ENCODE data around the gene AP4S1.

The AP4S1 gene

GRCh38 chr14:31133133-31133532 lies 107.7 kb downstream of the AP4S1 start (continued):
- TF ChIP-seq PBX3 (CRISPR knock-in tag; IDR thresholded peaks at IDR 0.05): no peak

- Histone ChIP-seq H3K36me3 (ENCODE audit: control insufficient read depth in 2 of 2, insufficient read depth in 1 of 2, low read length in 2 of 2) (peaks cover 61 to 81% of the 10 kb centered on the region in 2 experiments), H3K4me1 (ENCODE audit: control insufficient read depth, insufficient read depth, low read length) (no peaks in the 10 kb centered on the region), H3K4me3 (ENCODE audit: low read depth, low read length) (no peak overlapping the region), H3K9me3 (ENCODE audit: control insufficient read depth, insufficient read depth, low read depth, low read length) (no peaks in the 10 kb centered on the region), H3K27ac (ENCODE audit: extremely low read depth, low read depth, low read length) (no peak overlapping the region)
- ChIA-PET CTCF (no interaction called here), POLR2A (no interaction called here)
- TF ChIP-seq ZNF785 (tag by site-specific recombination; IDR thresholded peaks at IDR 0.05): no peak
- peak; percentile 65 for TF ChIP-seq KLF1 (tag by site-specific recombination; IDR thresholded peaks at IDR 0.05)
- TF ChIP-seq, protein P1, sequence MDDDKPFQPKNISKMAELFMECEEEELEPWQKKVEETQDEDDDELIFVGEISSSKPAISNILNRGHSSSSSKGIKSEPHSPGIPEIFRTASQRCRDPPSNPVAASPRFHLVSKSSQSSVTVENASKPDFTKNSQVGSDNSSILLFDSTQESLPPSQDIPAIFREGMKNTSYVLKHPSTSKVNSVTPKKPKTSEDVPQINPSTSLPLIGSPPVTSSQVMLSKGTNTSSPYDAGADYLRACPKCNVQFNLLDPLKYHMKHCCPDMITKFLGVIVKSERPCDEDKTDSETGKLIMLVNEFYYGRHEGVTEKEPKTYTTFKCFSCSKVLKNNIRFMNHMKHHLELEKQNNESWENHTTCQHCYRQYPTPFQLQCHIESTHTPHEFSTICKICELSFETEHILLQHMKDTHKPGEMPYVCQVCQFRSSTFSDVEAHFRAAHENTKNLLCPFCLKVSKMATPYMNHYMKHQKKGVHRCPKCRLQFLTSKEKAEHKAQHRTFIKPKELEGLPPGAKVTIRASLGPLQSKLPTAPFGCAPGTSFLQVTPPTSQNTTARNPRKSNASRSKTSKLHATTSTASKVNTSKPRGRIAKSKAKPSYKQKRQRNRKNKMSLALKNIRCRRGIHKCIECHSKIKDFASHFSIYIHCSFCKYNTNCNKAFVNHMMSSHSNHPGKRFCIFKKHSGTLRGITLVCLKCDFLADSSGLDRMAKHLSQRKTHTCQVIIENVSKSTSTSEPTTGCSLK (tag by site-specific recombination; IDR thresholded peaks at IDR 0.05): no peak
- no peak for TF ChIP-seq ZBTB21 (tag by site-specific recombination; IDR thresholded peaks at IDR 0.05)
Observed at GRCh38 chr14:31137214-31137889, 111.9 kb downstream of the AP4S1 start.

DNA sequence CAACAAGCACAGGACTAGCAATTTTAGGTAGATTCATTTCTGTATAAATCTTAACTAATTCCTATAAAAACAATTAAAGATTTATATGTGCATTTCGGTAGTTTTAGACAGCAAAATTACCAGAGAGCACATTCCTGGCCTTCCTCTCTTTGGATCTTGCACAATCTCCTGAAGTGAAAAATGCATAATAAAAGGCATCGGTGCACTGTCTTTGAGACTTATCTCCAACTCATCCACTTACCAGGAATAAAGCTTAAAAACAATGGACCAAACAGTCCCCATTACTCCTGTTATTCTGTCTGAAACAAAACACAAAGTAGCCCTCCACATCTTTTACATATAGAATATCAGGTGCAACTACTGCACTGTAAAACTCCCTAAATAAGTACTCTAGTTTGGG lies 112.9 kb downstream of the AP4S1 start:
- POLR2A ChIA-PET: no interaction called here
- CTCF ChIA-PET: no interaction called here
- no peak overlapping the region for H3K27ac ChIP-seq (ENCODE audit: extremely low read depth, low read depth, low read length)
- no peak overlapping the region for H3K4me3 ChIP-seq (ENCODE audit: low read depth, low read length)
- TF ChIP-seq ZNF660 (tag by site-specific recombination; IDR thresholded peaks at IDR 0.05): no peak
- no peak for TF ChIP-seq ZNF791 (tag by site-specific recombination; IDR thresholded peaks at IDR 0.05)
- no peak for TF ChIP-seq ZNF391 (tag by site-specific recombination; IDR thresholded peaks at IDR 0.05; ENCODE audit: borderline replicate concordance, low read depth)
- TF ChIP-seq, protein P2, sequence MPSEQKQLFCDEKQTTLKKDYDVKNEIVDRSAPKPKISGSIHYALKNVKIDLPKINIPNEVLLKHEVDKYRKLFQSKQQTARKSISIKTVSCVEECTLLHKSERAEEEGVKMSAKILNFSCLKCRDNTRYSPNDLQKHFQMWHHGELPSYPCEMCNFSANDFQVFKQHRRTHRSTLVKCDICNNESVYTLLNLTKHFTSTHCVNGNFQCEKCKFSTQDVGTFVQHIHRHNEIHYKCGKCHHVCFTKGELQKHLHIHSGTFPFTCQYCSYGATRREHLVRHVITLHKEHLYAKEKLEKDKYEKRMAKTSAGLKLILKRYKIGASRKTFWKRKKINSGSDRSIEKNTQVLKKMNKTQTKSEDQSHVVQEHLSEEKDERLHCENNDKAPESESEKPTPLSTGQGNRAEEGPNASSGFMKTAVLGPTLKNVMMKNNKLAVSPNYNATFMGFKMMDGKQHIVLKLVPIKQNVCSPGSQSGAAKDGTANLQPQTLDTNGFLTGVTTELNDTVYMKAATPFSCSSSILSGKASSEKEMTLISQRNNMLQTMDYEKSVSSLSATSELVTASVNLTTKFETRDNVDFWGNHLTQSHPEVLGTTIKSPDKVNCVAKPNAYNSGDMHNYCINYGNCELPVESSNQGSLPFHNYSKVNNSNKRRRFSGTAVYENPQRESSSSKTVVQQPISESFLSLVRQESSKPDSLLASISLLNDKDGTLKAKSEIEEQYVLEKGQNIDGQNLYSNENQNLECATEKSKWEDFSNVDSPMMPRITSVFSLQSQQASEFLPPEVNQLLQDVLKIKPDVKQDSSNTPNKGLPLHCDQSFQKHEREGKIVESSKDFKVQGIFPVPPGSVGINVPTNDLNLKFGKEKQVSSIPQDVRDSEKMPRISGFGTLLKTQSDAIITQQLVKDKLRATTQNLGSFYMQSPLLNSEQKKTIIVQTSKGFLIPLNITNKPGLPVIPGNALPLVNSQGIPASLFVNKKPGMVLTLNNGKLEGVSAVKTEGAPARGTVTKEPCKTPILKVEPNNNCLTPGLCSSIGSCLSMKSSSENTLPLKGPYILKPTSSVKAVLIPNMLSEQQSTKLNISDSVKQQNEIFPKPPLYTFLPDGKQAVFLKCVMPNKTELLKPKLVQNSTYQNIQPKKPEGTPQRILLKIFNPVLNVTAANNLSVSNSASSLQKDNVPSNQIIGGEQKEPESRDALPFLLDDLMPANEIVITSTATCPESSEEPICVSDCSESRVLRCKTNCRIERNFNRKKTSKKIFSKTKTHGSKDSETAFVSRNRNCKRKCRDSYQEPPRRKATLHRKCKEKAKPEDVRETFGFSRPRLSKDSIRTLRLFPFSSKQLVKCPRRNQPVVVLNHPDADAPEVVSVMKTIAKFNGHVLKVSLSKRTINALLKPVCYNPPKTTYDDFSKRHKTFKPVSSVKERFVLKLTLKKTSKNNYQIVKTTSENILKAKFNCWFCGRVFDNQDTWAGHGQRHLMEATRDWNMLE (tag by site-specific recombination; conservative IDR thresholded peaks at IDR 0.05; ENCODE audit: low read depth): no peak
- TF ChIP-seq ZNF777 (tag by site-specific recombination; IDR thresholded peaks at IDR 0.05; ENCODE audit: borderline replicate concordance): no peak
- TF ChIP-seq REPIN1 (tag by site-specific recombination; IDR thresholded peaks at IDR 0.05; ENCODE audit: low read depth): no peak
- no peak for TF ChIP-seq ZNF785 (tag by site-specific recombination; IDR thresholded peaks at IDR 0.05)
- TF ChIP-seq ZNF362 (tag by site-specific recombination; IDR thresholded peaks at IDR 0.05): no peak
- TF ChIP-seq ZNF561 (tag by site-specific recombination; IDR thresholded peaks at IDR 0.05; ENCODE audit: borderline replicate concordance): no peak
- peaks cover 57 to 77% of the 10 kb centered on the region in 2 experiments for H3K36me3 ChIP-seq (ENCODE audit: control insufficient read depth in 2 of 2, insufficient read depth in 1 of 2, low read length in 2 of 2)
- no peaks in the 10 kb centered on the region for H3K4me1 ChIP-seq (ENCODE audit: control insufficient read depth, insufficient read depth, low read length)
- no peaks in the 10 kb centered on the region for H3K9me3 ChIP-seq (ENCODE audit: control insufficient read depth, insufficient read depth, low read depth, low read length)

Measured in HEK293 (cell line).